Neural cell (in vitro differentiated cells): Measurements from ENCODE around the gene NOP14.

Experiments used
- CTCF ChIP-seq: fragments of 450-650 bp; IDR thresholded peaks from 2 replicates; pipeline ENCODE4 v1.5.1; 2014; ENCODE audit warnings: antibody characterized with exemption, mild to moderate bottlenecking, moderate library complexity; ENCODE audit not compliant: poor library complexity, severe bottlenecking
- EP300 ChIP-seq: fragments of 450-650 bp; conservative IDR thresholded peaks from 2 replicates; pipeline ENCODE4 v1.6.1; 2014; ENCODE audit warnings: antibody characterized with exemption, mild to moderate bottlenecking, moderate library complexity; ENCODE audit not compliant: poor library complexity, severe bottlenecking
- EZH2 ChIP-seq: fragments of 200-600, 300-800 bp; shearing (Covaris generic), sonication (generic); IDR thresholded peaks from 2 replicates; pipeline ENCODE4 v1.6.1; 2014; ENCODE audit warnings: antibody characterized with exemption, low read length, borderline replicate concordance, mild to moderate bottlenecking; ENCODE audit not compliant: insufficient read depth, poor library complexity, severe bottlenecking
- MXI1 ChIP-seq: fragments of 450-650 bp; conservative IDR thresholded peaks from 2 replicates; pipeline ENCODE4 v1.6.1; 2014; ENCODE audit warnings: antibody characterized with exemption, mild to moderate bottlenecking; ENCODE audit not compliant: poor library complexity, severe bottlenecking
- POLR2AphosphoS5 ChIP-seq: IDR thresholded peaks from 2 replicates; pipeline ENCODE4 v1.6.1; 2012
- RAD21 ChIP-seq: fragments of 450-650 bp; conservative IDR thresholded peaks from 2 replicates; pipeline ENCODE4 v1.6.1; 2014; ENCODE audit warnings: antibody characterized with exemption, mild to moderate bottlenecking, moderate library complexity
- REST ChIP-seq: IDR thresholded peaks from 2 replicates; pipeline ENCODE4 v1.6.1; 2012; ENCODE audit warnings: borderline replicate concordance
- TAF1 ChIP-seq: IDR thresholded peaks from 2 replicates; pipeline ENCODE4 v1.6.1; 2012; ENCODE audit warnings: low read depth

DNA sequence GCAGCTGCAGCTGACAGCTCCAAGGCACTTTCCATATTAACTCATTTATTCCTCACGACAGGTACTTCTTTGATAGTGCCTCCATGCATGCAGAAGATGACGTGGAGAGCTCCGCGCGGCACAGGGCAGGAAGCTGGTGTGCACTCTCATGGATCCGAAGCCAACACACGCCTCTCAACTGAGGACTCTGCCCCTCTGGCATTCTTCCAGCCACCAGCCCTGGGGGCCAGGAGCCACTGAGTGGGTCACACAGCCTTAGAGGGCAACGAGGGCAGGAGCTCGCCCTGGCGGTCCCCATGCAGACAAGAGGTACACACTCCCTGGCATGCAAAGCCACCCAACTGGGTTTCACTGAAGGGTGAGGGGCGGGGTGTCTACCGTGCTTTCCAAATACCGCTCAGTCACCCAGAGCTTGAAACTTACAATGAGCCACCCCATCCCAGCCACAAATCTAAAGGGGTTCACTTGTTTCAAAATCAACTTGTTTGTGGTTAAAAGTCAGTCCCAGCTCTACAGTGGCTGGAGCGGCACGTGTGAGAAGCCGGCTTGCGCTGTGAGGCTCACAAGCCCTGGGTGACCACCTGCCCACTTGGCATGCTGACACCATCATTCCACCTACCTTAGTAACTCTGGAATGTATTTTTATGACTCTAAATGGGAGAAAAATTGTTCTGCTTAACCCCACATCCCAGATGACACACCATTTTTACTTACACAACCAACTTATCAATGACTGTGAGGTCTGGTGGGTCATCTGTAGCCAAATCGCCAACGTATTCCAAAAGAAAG, 16.2 kb downstream of the NOP14 start:
- TF ChIP-seq EP300: no peak
- TF ChIP-seq CTCF: no peak
- no peak for TF ChIP-seq EZH2
- no peak for TF ChIP-seq REST
- no peak for TF ChIP-seq MXI1
- TF ChIP-seq TAF1: no peak
- TF ChIP-seq RAD21: no peak
- TF ChIP-seq POLR2AphosphoS5: no peak
